Subcutaneous adipose tissue (tissue), 4 donors: ENCODE data around the gene CEP44. TPM values are rescaled to one million over a fixed set of nuclear protein-coding genes. Genes with fewer than 3 reads are reported as not detected.

ENCODE experiments used
- CTCF ChIP-seq: fragments of 450-650 bp; IDR thresholded peaks from one replicate; pipeline ENCODE4 v1.5.1; 2016; ENCODE audit warnings: low read depth, mild to moderate bottlenecking, control low read depth, antibody characterized with exemption, moderate library complexity
- total RNA-seq, 4 donors: library from RNA; depleted of rRNA; stranded (reverse); fragments of >200 nt; gene quantifications; one replicate each; pipeline ENCODE4 v1.1.0, GENCODE V29; 2016

Gene CEP44
- total RNA-seq = 10 to 100 TPM; 14.7 to 18.7 (median 18.4) TPM

GRCh38 chr4:174283507-174284471, at the start of gene CEP44, which contains the start of gene FBXO8:
Gene CEP44, plus strand, starts transcription at chr4:174283911. Its CDS starts 15,211 bp downstream, at chr4:174299122.
Gene FBXO8, minus strand, starts transcription at chr4:174283667. Its CDS starts 20,575 bp downstream, at chr4:174263092.
- no peak for TF ChIP-seq CTCF

- no peak for TF ChIP-seq CTCF
These were observed 47.4 kb upstream of the CEP44 start for GRCh38 chr4:174236359-174236758.

GRCh38 chr4:174241162-174241561, 42.5 kb upstream of the CEP44 start:
- TF ChIP-seq CTCF = no peak

- TF ChIP-seq CTCF = no peak
These were observed 39.3 kb upstream of the CEP44 start for GRCh38 chr4:174244441-174244840.

- TF ChIP-seq CTCF = no peak
These were observed 38.0 kb upstream of the CEP44 start for GRCh38 chr4:174245714-174246113.

- no peak for TF ChIP-seq CTCF
These were observed 35.3 kb upstream of the CEP44 start for GRCh38 chr4:174248407-174248806.

- no peak for TF ChIP-seq CTCF
These were observed 31.3 kb upstream of the CEP44 start for GRCh38 chr4:174252412-174252811.
